Ovary (tissue), 9 donors: Measurements from ENCODE around the gene CHRNA1. TPM values are rescaled to one million over a fixed set of nuclear protein-coding genes. Genes with fewer than 3 reads are reported as not detected.

Experiments
- DNase-seq, 5 donors: peaks; one replicate each; pipeline ENCODE4 v3.0.0-alpha.2; 2019 to 2020
- H3K27ac ChIP-seq, 2 donors: fragments of 200-600 bp; one replicate each; pipeline versions ENCODE4 v1.5.1 to v1.8.0; 2019 to 2022
- H3K27me3 ChIP-seq: fragments of 200-600 bp; one replicate; pipeline ENCODE4 v1.8.0; 2022
- H3K36me3 ChIP-seq: fragments of 200-600 bp; sonication (generic); one replicate; pipeline ENCODE4 v1.5.1; 2019
- H3K4me1 ChIP-seq: one replicate; pipeline ENCODE4 v1.8.1; 2013; ENCODE audit warnings: mild to moderate bottlenecking, moderate library complexity; ENCODE audit not compliant: insufficient read depth
- H3K4me3 ChIP-seq: fragments of 200-600 bp; sonication (generic); one replicate; pipeline ENCODE4 v1.5.1; 2017
- H3K9me3 ChIP-seq, 2 donors: fragments of 200-600 bp in 1 of 2; sonication (generic) in 1 of 2; one replicate each; pipeline versions ENCODE4 v1.5.1 to v1.8.1; 2013 to 2019; ENCODE audit warnings: mild to moderate bottlenecking in 1 of 2, moderate library complexity in 1 of 2
- EP300 ChIP-seq: sonication (generic); formaldehyde crosslinking; IDR thresholded peaks from one replicate; pipeline ENCODE4 v1.6.1; 2017; ENCODE audit warnings: antibody characterized with exemption
- POLR2A ChIP-seq: fragments of 450-650 bp; IDR thresholded peaks from one replicate; pipeline ENCODE4 v1.6.1; 2017; ENCODE audit warnings: antibody characterized with exemption, mild to moderate bottlenecking, moderate library complexity
- WGBS, 3 donors: extraction: QIAGEN DNeasy Blood & Tissue Kit in 1 of 3; methylation state at CpG; one replicate each; pipeline versions ENCODE4 v1.1.5 to v1.1.7; 2013 to 2017; 5-methylcytosine and 5-hydroxymethylcytosine counted together
- intact Hi-C, 4 donors: fragments of 100-400 bp; cut with DNase I; formaldehyde crosslinking; loops; one replicate each; pipeline versions ENCODE4 v1.11.0 to v1.15.1; 2022 to 2023
- polyA plus RNA-seq, 2 donors: library from polyadenylated mRNA; stranded (reverse); fragments of 200-250 nt in 1 of 2; fragments of 350-450 nt in 1 of 2; fragmentation: Illumina TruSeq in 1 of 2; extraction: RNeasy Lipid Tissue Mini Kit (QIAGEN cat#74804) in 1 of 2; gene quantifications; one replicate each; pipeline ENCODE4 v1.2.3, GENCODE V29; 2013 to 2014
- total RNA-seq, 7 donors: library from RNA; depleted of rRNA in 2 of 7; stranded (reverse); fragments of >200 nt in 2 of 7; fragmentation: NEBNext Ultra II Directional in 3 of 7; extraction: Animal tissue kit (Norgen Biotek cat#: 25700) in 3 of 7; gene quantifications; one replicate each; pipeline versions ENCODE4 v1.1.0 to v1.2.4, GENCODE V29; 2016 to 2023
- TF ChIP-seq, protein P1 (sequence below), 3 donors: fragments of 450-650 bp in 2 of 3; fragments of 200-600 bp in 1 of 3; IDR thresholded peaks; one replicate each; pipeline versions ENCODE4 v1.5.1 to v1.8.0; 2016 to 2022; ENCODE audit warnings: antibody characterized with exemption in 3 of 3, mild to moderate bottlenecking in 1 of 3
- donor health status: DM: no; HTN: no; CAD: no; lungs with moderate emphysema.
- donor health status: DM: no; HTN: no; CAD: no.
- donor health status: Bipolar disorder and iron deficiency.
- donor health status: DM: yes; HTN: yes; CAD: no.
- donor health status: DM: no; HTN: no; CAD: no.
- donor health status: DM: yes; HTN: yes; CAD: no.

The CHRNA1 gene
- total and polyA plus RNA-seq, 9 donors: 0.05 to 1.4 (median 0.45) TPM; not detected in 6

DNA sequence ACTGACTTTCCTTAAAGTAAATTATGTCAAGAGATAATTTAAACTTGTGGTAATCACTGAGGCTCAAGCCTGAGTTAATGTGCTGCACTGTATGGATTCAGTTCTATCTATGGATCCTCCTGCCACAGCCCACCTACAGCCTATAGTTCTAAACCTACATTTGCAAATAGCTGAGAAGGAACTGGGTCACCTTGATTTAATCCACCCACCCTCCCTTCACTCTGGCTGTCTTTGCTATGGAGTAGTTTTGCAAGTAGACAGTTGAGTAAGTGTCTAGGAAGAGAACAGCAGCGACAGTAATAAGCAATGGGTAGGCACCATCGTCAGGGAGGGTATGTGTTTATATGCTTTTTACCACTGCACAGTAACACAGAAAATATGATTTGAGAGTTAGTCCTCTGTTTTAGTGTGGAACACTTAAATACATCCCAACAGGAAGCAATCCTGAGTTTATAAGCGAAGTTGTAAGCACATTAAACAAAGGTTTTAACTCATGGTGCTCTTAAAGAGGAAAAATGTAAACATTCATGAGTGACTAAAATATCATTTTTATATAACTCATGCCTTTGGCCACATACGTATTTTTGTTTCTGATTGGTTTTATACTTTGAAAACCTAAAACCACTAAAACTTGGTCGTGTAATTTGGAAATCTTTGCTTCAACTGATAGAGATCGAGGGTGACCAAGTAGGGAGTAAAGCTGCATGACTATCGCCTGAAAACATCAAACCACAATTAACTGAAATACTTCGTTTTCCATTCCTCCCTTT is 36.3 kb upstream of the CHRNA1 start:
- Histone ChIP-seq H3K4me3 (no peak overlapping the region), H3K27ac (no peak overlapping the region), H3K27me3 (no peaks in the 10 kb centered on the region), H3K36me3 (no peaks in the 10 kb centered on the region), H3K9me3 (no peaks in the 10 kb centered on the region), H3K4me1 (no peaks in the 10 kb centered on the region)
- TF ChIP-seq EP300 (no peak), POLR2A (no peak)
- TF ChIP-seq, protein P1, sequence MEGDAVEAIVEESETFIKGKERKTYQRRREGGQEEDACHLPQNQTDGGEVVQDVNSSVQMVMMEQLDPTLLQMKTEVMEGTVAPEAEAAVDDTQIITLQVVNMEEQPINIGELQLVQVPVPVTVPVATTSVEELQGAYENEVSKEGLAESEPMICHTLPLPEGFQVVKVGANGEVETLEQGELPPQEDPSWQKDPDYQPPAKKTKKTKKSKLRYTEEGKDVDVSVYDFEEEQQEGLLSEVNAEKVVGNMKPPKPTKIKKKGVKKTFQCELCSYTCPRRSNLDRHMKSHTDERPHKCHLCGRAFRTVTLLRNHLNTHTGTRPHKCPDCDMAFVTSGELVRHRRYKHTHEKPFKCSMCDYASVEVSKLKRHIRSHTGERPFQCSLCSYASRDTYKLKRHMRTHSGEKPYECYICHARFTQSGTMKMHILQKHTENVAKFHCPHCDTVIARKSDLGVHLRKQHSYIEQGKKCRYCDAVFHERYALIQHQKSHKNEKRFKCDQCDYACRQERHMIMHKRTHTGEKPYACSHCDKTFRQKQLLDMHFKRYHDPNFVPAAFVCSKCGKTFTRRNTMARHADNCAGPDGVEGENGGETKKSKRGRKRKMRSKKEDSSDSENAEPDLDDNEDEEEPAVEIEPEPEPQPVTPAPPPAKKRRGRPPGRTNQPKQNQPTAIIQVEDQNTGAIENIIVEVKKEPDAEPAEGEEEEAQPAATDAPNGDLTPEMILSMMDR (IDR thresholded peaks at IDR 0.05): no peak
- intact Hi-C loops: no loop called here
- no peak for DNase-seq
- 81 to 89% (median 82%) methylated on average over 8 of the region's 8 CpGs for WGBS, 3 donors

DNA sequence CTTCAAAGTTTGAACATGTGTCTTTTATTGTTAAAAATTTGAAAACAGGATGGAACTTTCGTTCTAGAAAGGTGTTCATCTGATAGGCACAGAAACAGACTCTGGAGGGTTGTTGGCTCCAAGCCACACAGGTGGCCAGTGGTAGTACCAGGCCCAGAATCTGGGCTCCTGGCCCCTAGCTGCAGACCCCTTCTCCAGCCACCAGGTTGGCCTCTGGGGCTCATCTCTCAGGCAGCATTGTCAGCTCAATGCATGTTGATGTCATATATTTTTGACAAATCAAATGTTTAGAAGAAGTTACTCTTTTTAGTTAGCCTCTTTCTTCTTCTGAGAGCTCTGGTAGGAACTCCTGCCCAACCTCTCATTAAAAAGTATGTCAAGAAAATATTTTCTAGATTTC is 34.5 kb upstream of the CHRNA1 start:
- H3K27ac ChIP-seq: no peak overlapping the region
- no peaks in the 10 kb centered on the region for H3K4me1 ChIP-seq
- no peak for DNase-seq
- intact Hi-C loops: no loop called here
- no peaks in the 10 kb centered on the region for H3K9me3 ChIP-seq
- no peaks in the 10 kb centered on the region for H3K27me3 ChIP-seq
- WGBS, 3 donors: 95 to 98% (median 98%) methylated on average over 1 of the region's 1 CpG
- TF ChIP-seq, protein P1 (IDR thresholded peaks at IDR 0.05): no peak
- TF ChIP-seq EP300 (no peak), POLR2A (no peak)
- no peaks in the 10 kb centered on the region for H3K36me3 ChIP-seq
- H3K4me3 ChIP-seq: no peak overlapping the region

DNA sequence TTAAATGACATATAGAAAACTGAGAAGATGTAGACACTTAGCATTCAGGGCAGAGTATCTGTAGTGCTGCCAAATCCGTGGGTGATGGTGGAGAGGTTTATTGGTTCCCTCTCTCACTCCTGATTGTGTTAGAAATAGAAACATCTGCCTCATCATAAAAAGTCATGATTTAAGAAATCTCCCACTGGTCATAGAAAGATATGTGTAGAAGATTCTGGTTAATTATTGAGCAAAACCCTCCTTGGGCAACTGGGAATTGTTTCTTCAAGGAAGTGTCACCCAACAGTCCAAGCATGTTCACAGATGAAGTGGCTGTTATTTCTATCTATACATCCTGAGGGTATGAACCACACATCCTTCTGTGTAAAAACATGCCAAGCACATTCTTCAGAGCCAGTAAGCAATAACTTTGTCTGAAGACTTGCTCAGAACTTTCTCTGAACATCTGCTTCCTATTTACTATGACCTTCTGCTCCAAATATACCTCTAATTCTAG is 33.6 kb upstream of the CHRNA1 start:
- no peaks in the 10 kb centered on the region for H3K4me1 ChIP-seq
- intact Hi-C loops: no loop called here
- H3K4me3 ChIP-seq: no peak overlapping the region
- H3K9me3 ChIP-seq: no peaks in the 10 kb centered on the region
- no peaks in the 10 kb centered on the region for H3K36me3 ChIP-seq
- no peak overlapping the region for H3K27ac ChIP-seq
- WGBS, 3 donors: 67 to 82% (median 72%) methylated on average over 1 of the region's 1 CpG
- H3K27me3 ChIP-seq: no peaks in the 10 kb centered on the region
- TF ChIP-seq, protein P1 (IDR thresholded peaks at IDR 0.05): no peak
- TF ChIP-seq POLR2A (no peak), EP300 (no peak)
- no peak for DNase-seq

DNA sequence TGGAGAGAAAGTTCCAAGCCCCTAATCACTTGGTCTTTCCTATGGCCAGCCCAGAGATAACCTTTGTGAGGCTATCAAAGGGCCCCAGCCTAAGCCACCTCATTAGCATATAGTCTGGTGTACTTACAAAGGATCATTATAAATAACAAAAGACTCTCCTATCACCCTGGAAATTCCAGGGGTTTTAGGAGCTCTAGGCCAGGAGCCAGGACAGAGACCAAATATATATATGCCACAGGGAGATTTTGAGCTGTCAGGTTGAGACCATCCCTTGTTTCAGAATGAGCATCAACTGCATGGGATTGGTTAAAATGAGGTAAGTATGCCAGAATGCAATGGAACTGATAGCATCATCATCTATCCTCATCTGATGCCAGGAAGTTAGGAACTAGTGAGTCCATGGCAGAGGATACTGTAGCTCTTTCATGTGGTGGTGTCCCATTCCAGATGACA is 32.1 kb upstream of the CHRNA1 start:
- TF ChIP-seq POLR2A (no peak), EP300 (no peak)
- TF ChIP-seq, protein P1 (IDR thresholded peaks at IDR 0.05): no peak
- H3K4me3 ChIP-seq: no peak overlapping the region
- H3K36me3 ChIP-seq: no peaks in the 10 kb centered on the region
- DNase-seq: no peak
- no peak overlapping the region for H3K27ac ChIP-seq
- H3K4me1 ChIP-seq: no peaks in the 10 kb centered on the region
- no peaks in the 10 kb centered on the region for H3K27me3 ChIP-seq
- intact Hi-C loops: no loop called here
- H3K9me3 ChIP-seq: no peaks in the 10 kb centered on the region
